Type B pancreatic cell (in vitro differentiated cells): Measurements from ENCODE around the gene EFCAB8. TPM values are rescaled to one million over a fixed set of nuclear protein-coding genes. Genes with fewer than 3 reads are reported as not detected.

ENCODE experiments used
- DNase-seq: peaks from one replicate; pipeline ENCODE4 v3.0.0; 2021; ENCODE audit warnings: mixed read lengths; ENCODE audit not compliant: unreplicated experiment; ENCODE audit errors: extremely low spot score
- H3K27ac Mint-ChIP-seq: 2 replicates; pipeline ENCODE4 v1.8.0; 2021; ENCODE audit warnings: mild to moderate bottlenecking, mixed read lengths
- H3K27me3 Mint-ChIP-seq: 2 replicates; pipeline ENCODE4 v1.8.0; 2021; ENCODE audit warnings: mixed read lengths
- H3K36me3 Mint-ChIP-seq: 2 replicates; pipeline ENCODE4 v1.8.0; 2021; ENCODE audit warnings: mixed read lengths
- H3K4me1 Mint-ChIP-seq: one replicate; pipeline ENCODE4 v1.8.0; 2021; ENCODE audit warnings: mixed read lengths; ENCODE audit not compliant: unreplicated experiment
- H3K4me3 Mint-ChIP-seq: 2 replicates; pipeline ENCODE4 v1.8.0; 2021; ENCODE audit warnings: mild to moderate bottlenecking, mixed read lengths
- H3K9me3 Mint-ChIP-seq: 2 replicates; pipeline ENCODE4 v1.8.0; 2021; ENCODE audit warnings: mixed read lengths
- CTCF ChIP-seq: fragments of 200-600 bp; sonication (generic); conservative IDR thresholded peaks from 2 replicates; pipeline ENCODE4 v1.5.0; 2021; ENCODE audit warnings: antibody characterized with exemption, mild to moderate bottlenecking
- total RNA-seq: library from RNA; stranded (reverse); gene quantifications from 2 replicates; pipeline ENCODE4 v1.2.1, GENCODE V29; 2021; ENCODE audit warnings: low replicate concordance

The EFCAB8 gene
- total RNA-seq, 1 donor from 2014 or later, result 0.97 TPM

GRCh38 chr20:32893263-32894025 is 34.7 kb downstream of the EFCAB8 start:
- no peaks in the 10 kb centered on the region for H3K27me3 Mint-ChIP-seq
- TF ChIP-seq CTCF, result no peak
- H3K36me3 Mint-ChIP-seq, result no peaks in the 10 kb centered on the region
- H3K4me1 Mint-ChIP-seq, result peaks cover 8% of the 10 kb centered on the region
- H3K9me3 Mint-ChIP-seq, result no peaks in the 10 kb centered on the region
- H3K4me3 Mint-ChIP-seq, result no peak overlapping the region
- no peak for DNase-seq
- H3K27ac Mint-ChIP-seq, result no peak overlapping the region

- no peaks in the 10 kb centered on the region for H3K36me3 Mint-ChIP-seq
- H3K4me1 Mint-ChIP-seq, result peaks cover 8% of the 10 kb centered on the region
- no peak for DNase-seq
- no peaks in the 10 kb centered on the region for H3K9me3 Mint-ChIP-seq
- no peaks in the 10 kb centered on the region for H3K27me3 Mint-ChIP-seq
- TF ChIP-seq CTCF, result peak; percentile 54
- no peak overlapping the region for H3K4me3 Mint-ChIP-seq
- H3K27ac Mint-ChIP-seq, result no peak overlapping the region
Observed at GRCh38 chr20:32894026-32894483, 35.3 kb downstream of the EFCAB8 start.

- H3K36me3 Mint-ChIP-seq, result no peaks in the 10 kb centered on the region
- no peak overlapping the region for H3K4me3 Mint-ChIP-seq
- no peak for DNase-seq
- H3K27me3 Mint-ChIP-seq, result no peaks in the 10 kb centered on the region
- no peaks in the 10 kb centered on the region for H3K9me3 Mint-ChIP-seq
- H3K27ac Mint-ChIP-seq, result no peak overlapping the region
- H3K4me1 Mint-ChIP-seq, result peaks cover 10% of the 10 kb centered on the region
- no peak for TF ChIP-seq CTCF
Observed at GRCh38 chr20:32894711-32895355, 36.1 kb downstream of the EFCAB8 start.

- Mint-ChIP-seq H3K9me3 (no peaks in the 10 kb centered on the region), H3K27ac (no peak overlapping the region), H3K36me3 (no peaks in the 10 kb centered on the region), H3K4me1 (peaks cover 12% of the 10 kb centered on the region), H3K27me3 (no peaks in the 10 kb centered on the region), H3K4me3 (no peak overlapping the region)
- no peak for DNase-seq
- TF ChIP-seq CTCF, result no peak
Observed at GRCh38 chr20:32896521-32897280, 38.0 kb downstream of the EFCAB8 start.

- no peak for TF ChIP-seq CTCF
- Mint-ChIP-seq H3K9me3 (no peaks in the 10 kb centered on the region), H3K4me1 (peaks cover 10% of the 10 kb centered on the region), H3K27me3 (no peaks in the 10 kb centered on the region), H3K4me3 (no peak overlapping the region), H3K27ac (no peak overlapping the region), H3K36me3 (no peaks in the 10 kb centered on the region)
- DNase-seq, result no peak
Observed at GRCh38 chr20:32898729-32899128, 40.0 kb downstream of the EFCAB8 start.
